ENCODE results near the gene CHD5. TPM values are rescaled to one million over a fixed set of nuclear protein-coding genes. Genes with fewer than 3 reads are reported as not detected.

CHD5 gene
- total and polyA plus RNA-seq, 2 of the 13 experiments (the other 11 are each of a cell fraction or from before 2014, with no cell fraction given): 0.02 to 0.21 TPM

DNA sequence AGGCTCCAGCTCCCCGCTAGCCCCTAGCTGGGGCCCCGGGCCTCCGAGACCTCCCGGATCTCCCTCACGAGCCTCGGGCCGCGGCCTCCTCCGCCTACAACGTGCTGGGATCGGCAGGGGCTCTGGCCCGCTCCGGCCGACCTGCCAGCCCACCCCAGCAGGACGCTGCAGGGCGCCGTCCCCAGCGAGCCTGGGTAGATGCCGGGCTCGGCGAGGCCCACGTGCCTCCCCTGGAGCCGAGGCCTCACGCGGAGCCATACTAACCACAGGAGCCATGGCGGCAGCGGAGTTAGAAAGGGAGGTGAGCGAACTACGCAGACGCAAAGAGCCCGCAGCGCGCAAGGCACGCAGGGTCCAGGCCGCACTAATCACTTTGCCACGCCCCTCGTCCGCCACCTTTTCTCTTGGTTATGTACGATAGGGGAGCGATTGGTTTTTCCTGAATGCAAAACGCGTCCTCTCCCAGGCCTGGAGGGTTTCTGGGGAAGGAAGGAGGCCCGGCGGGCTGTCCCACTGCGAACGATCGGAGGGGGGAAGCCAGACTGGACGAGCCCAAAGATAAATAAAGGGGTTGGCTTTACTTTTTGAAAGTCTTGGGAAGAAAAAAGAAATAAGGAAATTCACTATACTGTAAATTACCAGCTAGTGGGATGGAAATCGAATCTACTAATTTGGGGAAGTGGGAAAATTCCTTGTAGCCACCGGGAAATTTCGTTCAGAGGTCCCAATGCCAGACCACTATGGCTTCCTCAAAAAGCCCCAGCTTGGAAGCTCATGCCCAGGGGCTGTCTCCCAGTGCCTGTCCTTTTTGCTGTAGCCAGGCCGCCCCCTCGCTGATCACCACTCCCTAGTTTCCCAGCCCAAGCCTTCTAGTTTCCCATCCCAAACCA is 19.4 kb upstream of the CHD5 start, which contains the start of gene RPL22:
Gene RPL22, minus strand, starts transcription at position 298 of the 890 bp plus-strand sequence. Its CDS starts 22 bp downstream, at position 276.
- peak within 1 kb of the TSS; percentile 93 to 97 (median 94) for H3K4me3 ChIP-seq (replicated peaks in 1 of 3; ENCODE audit: insufficient read depth in 1 of 3, low read depth in 2 of 3, low read length in 3 of 3)
- FAIRE-seq: peak; percentile 91
- peaks cover 18% of the 10 kb centered on the region for H4K20me1 ChIP-seq (ENCODE audit: insufficient read depth, low read length)
- DNase-seq (ENCODE audit: low spot score): peak; percentile 98
- H3K9me3 ChIP-seq (ENCODE audit: low read length): no peaks in the 10 kb centered on the region
- CTCF ChIA-PET (ENCODE audit: low intra/inter-chr PET ratio, low total read pairs): no interaction called here
- H3K27me3 ChIP-seq (ENCODE audit: control insufficient read depth in 1 of 2, insufficient read depth in 2 of 2, low read length in 2 of 2): no peaks in the 10 kb centered on the region
- ATAC-seq: peak; percentile 98
- H2AFZ ChIP-seq (ENCODE audit: low read length): peak within 1 kb of the TSS; percentile 66
- H3K27ac ChIP-seq (ENCODE audit: extremely low read length, insufficient read depth, low read length): peak within 1 kb of the TSS; percentile 82
- peaks cover 41% of the 10 kb centered on the region for H3K79me2 ChIP-seq (ENCODE audit: insufficient read depth, low read length)
- H3K4me2 ChIP-seq (ENCODE audit: low read depth, low read length): peak within 1 kb of the TSS; percentile 91
- peaks cover 44% of the 10 kb centered on the region for H3K4me1 ChIP-seq (ENCODE audit: insufficient read depth, low read length)
- POLR2A ChIA-PET: interaction anchor here (0.8 to 2.6 kb wide), 4 partner anchors 9 to 35 kb away, joined by 3 to 6 read pairs (median 4); no protein-coding TSS in a partner anchor
- in situ Hi-C loops (cut with HindIII; ENCODE audit: extremely low pct_ligation_motif_present, low pct_unique_long_range_greater_than_20kb) (no loop called here), intact Hi-C loops (cut with micrococcal nuclease; ENCODE audit: unreplicated experiment) (loop anchor here (10.0 kb wide), 1 partner anchor 615 kb away; no protein-coding TSS in a partner anchor)
- H3K36me3 ChIP-seq (replicated peaks in 1 of 2; ENCODE audit: control insufficient read depth in 1 of 2, insufficient read depth in 2 of 2, low read length in 2 of 2): peaks cover 6 to 22% of the 10 kb centered on the region in 2 experiments
- BruUV-seq (replicated peaks): TSS peak; percentile 80
- peak within 1 kb of the TSS; percentile 99 for H3K9ac ChIP-seq (ENCODE audit: insufficient read depth, low read depth, low read length)
- WGBS (ENCODE audit: low lambda C conversion rate): 3% methylated on average over 28 of the region's 53 CpGs
- peak; percentile 100 for TF ChIP-seq ZFX (CRISPR knock-in tag; IDR thresholded peaks at IDR 0.05; ENCODE audit: low read depth)
- no peak for TF ChIP-seq EHMT2 (IDR thresholded peaks at IDR 0.05; ENCODE audit: borderline replicate concordance, low read depth, low read length)
- no peak for TF ChIP-seq ZNF337 (CRISPR knock-in tag; IDR thresholded peaks at IDR 0.05; ENCODE audit: borderline replicate concordance, low read depth)
- no peak for TF ChIP-seq DNMT1 (CRISPR knock-in tag; IDR thresholded peaks at IDR 0.05)
- TF ChIP-seq POGZ (CRISPR knock-in tag; IDR thresholded peaks at IDR 0.05): peak; percentile 63; the same call in 1 of the 2 replicates
- peak; percentile 78 for TF ChIP-seq FOXO1 (CRISPR knock-in tag; IDR thresholded peaks at IDR 0.05)
- peak; percentile 94 for TF ChIP-seq HDAC1 (CRISPR knock-in tag; IDR thresholded peaks at IDR 0.05)
- peak; percentile 94 for TF ChIP-seq KDM3A (CRISPR knock-in tag; IDR thresholded peaks at IDR 0.05; ENCODE audit: low read depth)
- no peak; the same call in 1 of the 2 replicates for TF ChIP-seq NFE2L1 (CRISPR knock-in tag; IDR thresholded peaks at IDR 0.05; ENCODE audit: borderline replicate concordance)
- TF ChIP-seq STAT5B (CRISPR knock-in tag; IDR thresholded peaks at IDR 0.05): peak; percentile 83
- no peak; the same call in 1 of the 2 replicates for TF ChIP-seq NFYB (CRISPR knock-in tag; IDR thresholded peaks at IDR 0.05)
- no peak for TF ChIP-seq MATR3 (CRISPR knock-in tag; IDR thresholded peaks at IDR 0.05)
- TF ChIP-seq, protein P1, sequence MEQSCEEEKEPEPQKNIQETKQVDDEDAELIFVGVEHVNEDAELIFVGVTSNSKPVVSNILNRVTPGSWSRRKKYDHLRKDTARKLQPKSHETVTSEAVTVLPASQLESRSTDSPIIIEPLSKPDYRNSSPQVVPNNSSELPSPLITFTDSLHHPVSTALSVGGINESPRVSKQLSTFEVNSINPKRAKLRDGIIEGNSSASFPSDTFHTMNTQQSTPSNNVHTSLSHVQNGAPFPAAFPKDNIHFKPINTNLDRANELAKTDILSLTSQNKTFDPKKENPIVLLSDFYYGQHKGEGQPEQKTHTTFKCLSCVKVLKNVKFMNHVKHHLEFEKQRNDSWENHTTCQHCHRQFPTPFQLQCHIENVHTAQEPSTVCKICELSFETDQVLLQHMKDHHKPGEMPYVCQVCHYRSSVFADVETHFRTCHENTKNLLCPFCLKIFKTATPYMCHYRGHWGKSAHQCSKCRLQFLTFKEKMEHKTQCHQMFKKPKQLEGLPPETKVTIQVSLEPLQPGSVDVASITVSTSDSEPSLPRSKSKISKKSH (CRISPR knock-in tag; IDR thresholded peaks at IDR 0.05; ENCODE audit: borderline replicate concordance): peak; percentile 47; the same call in 1 of the 2 replicates
- peak; percentile 52 for TF ChIP-seq RBM22 (optimal IDR thresholded peaks at IDR 0.05; ENCODE audit: low read length)
- TF ChIP-seq ZNF432 (CRISPR knock-in tag; IDR thresholded peaks at IDR 0.05; ENCODE audit: borderline replicate concordance): no peak
- peak; percentile 87 for TF ChIP-seq ZNF264 (CRISPR knock-in tag; IDR thresholded peaks at IDR 0.05)
- no peak for TF ChIP-seq GLMP (CRISPR knock-in tag; IDR thresholded peaks at IDR 0.05; ENCODE audit: borderline replicate concordance)
- peak; percentile 62 for TF ChIP-seq ZNF740 (CRISPR knock-in tag; IDR thresholded peaks at IDR 0.05)
- TF ChIP-seq ELF1 (CRISPR knock-in tag; IDR thresholded peaks at IDR 0.05): peak; percentile 72

Measured in HepG2 (cell line).